ENCODE results near the gene TCF12. TPM values are rescaled to one million over a fixed set of nuclear protein-coding genes. Genes with fewer than 3 reads are reported as not detected.
A peak's percentile ranks its signal among the peaks of the same experiment; 100 is the strongest.
"Not testable (repeated sequence)": the region's sequence is repeated elsewhere in the genome, so short reads cannot be mapped to it uniquely, and the experiment has no call there.

The TCF12 gene
- total RNA-seq, 1 donor from 2014 or later, result 194 TPM

- Mint-ChIP-seq H3K4me1 (peaks cover 4% of the 10 kb centered on the region), H3K27ac (no peak overlapping the region), H3K27me3 (ENCODE audit: low read depth) (no peaks in the 10 kb centered on the region), H3K36me3 (peaks cover 17% of the 10 kb centered on the region), H3K4me3 (no peak overlapping the region), H3K9me3 (no peaks in the 10 kb centered on the region)
- TF ChIP-seq CTCF (IDR thresholded peaks at IDR 0.05; ENCODE audit: unreplicated experiment), result no peak
- DNase-seq (ENCODE audit: low spot score in 2 of 2, unreplicated experiment in 2 of 2), result no peak
Observed at GRCh38 chr15:57097246-57097645, 178.8 kb downstream of the TCF12 start.

- not testable (repeated sequence) for H3K4me3 Mint-ChIP-seq; H3K9me3 Mint-ChIP-seq; DNase-seq (ENCODE audit: low spot score in 2 of 2, unreplicated experiment in 2 of 2); H3K27me3 Mint-ChIP-seq (ENCODE audit: low read depth); H3K4me1 Mint-ChIP-seq
- H3K36me3 Mint-ChIP-seq, result peaks cover 14% of the 10 kb centered on the region
- peak overlapping the region; percentile 1 for H3K27ac Mint-ChIP-seq
Observed at GRCh38 chr15:57097919-57098543, 179.6 kb downstream of the TCF12 start.

GRCh38 chr15:57098896-57099295, 180.5 kb downstream of the TCF12 start:
- Mint-ChIP-seq H3K4me3 (no peak overlapping the region), H3K4me1 (peaks cover 4% of the 10 kb centered on the region), H3K36me3 (peaks cover 12% of the 10 kb centered on the region), H3K9me3 (no peaks in the 10 kb centered on the region), H3K27ac (no peak overlapping the region), H3K27me3 (ENCODE audit: low read depth) (no peaks in the 10 kb centered on the region)
- DNase-seq (ENCODE audit: low spot score in 2 of 2, unreplicated experiment in 2 of 2), result no peak
- no peak for TF ChIP-seq CTCF (IDR thresholded peaks at IDR 0.05; ENCODE audit: unreplicated experiment)

GRCh38 chr15:57100136-57100539, 181.7 kb downstream of the TCF12 start:
- Mint-ChIP-seq H3K4me3 (no peak overlapping the region), H3K27me3 (ENCODE audit: low read depth) (no peaks in the 10 kb centered on the region), H3K36me3 (peaks cover 13% of the 10 kb centered on the region), H3K27ac (no peak overlapping the region), H3K4me1 (peaks cover 4% of the 10 kb centered on the region), H3K9me3 (no peaks in the 10 kb centered on the region)
- TF ChIP-seq CTCF (IDR thresholded peaks at IDR 0.05; ENCODE audit: unreplicated experiment), result no peak
- DNase-seq (ENCODE audit: low spot score in 2 of 2, unreplicated experiment in 2 of 2), result no peak

- no peak for TF ChIP-seq CTCF (IDR thresholded peaks at IDR 0.05; ENCODE audit: unreplicated experiment)
- Mint-ChIP-seq H3K36me3 (peaks cover 32% of the 10 kb centered on the region), H3K4me3 (no peak overlapping the region), H3K27me3 (ENCODE audit: low read depth) (no peaks in the 10 kb centered on the region), H3K9me3 (peaks cover 12% of the 10 kb centered on the region), H3K4me1 (peaks cover 4% of the 10 kb centered on the region), H3K27ac (peak overlapping the region; percentile 73)
- no peak for DNase-seq (ENCODE audit: low spot score in 2 of 2, unreplicated experiment in 2 of 2)
Observed at GRCh38 chr15:57102858-57103257, 184.4 kb downstream of the TCF12 start.

GRCh38 chr15:57108296-57108695, 189.9 kb downstream of the TCF12 start:
- H3K36me3 Mint-ChIP-seq, result peaks cover 23% of the 10 kb centered on the region
- H3K4me3 Mint-ChIP-seq, result no peak overlapping the region
- no peak for TF ChIP-seq CTCF (IDR thresholded peaks at IDR 0.05; ENCODE audit: unreplicated experiment)
- DNase-seq (ENCODE audit: low spot score in 2 of 2, unreplicated experiment in 2 of 2), result no peak
- H3K27ac Mint-ChIP-seq, result no peak overlapping the region
- H3K27me3 Mint-ChIP-seq (ENCODE audit: low read depth), result no peaks in the 10 kb centered on the region
- peaks cover 16% of the 10 kb centered on the region for H3K4me1 Mint-ChIP-seq
- H3K9me3 Mint-ChIP-seq, result peaks cover 12% of the 10 kb centered on the region

Measured in mesothelial cell of epicardium (in vitro differentiated cells).